Stimulated activated CD4-positive, alpha-beta T cell treated with anti-CD3 and anti-CD28 coated beads, Interleukin-15, amount 100 ng/mL, for 48 hours (primary cell): ENCODE data around the gene RGS3.

Experiments used
- DNase-seq, 2 donors: peaks; one replicate each; pipeline ENCODE4 v3.0.0-alpha.2; 2020; ENCODE audit warnings: low read depth in 2 of 2

The RGS3 gene

GRCh38 chr9:113530022-113530635 is 66.6 kb downstream of the RGS3 start:
- no peak for DNase-seq

- DNase-seq, result no peak
Observed at GRCh38 chr9:113530942-113531341, 67.4 kb downstream of the RGS3 start.

DNA sequence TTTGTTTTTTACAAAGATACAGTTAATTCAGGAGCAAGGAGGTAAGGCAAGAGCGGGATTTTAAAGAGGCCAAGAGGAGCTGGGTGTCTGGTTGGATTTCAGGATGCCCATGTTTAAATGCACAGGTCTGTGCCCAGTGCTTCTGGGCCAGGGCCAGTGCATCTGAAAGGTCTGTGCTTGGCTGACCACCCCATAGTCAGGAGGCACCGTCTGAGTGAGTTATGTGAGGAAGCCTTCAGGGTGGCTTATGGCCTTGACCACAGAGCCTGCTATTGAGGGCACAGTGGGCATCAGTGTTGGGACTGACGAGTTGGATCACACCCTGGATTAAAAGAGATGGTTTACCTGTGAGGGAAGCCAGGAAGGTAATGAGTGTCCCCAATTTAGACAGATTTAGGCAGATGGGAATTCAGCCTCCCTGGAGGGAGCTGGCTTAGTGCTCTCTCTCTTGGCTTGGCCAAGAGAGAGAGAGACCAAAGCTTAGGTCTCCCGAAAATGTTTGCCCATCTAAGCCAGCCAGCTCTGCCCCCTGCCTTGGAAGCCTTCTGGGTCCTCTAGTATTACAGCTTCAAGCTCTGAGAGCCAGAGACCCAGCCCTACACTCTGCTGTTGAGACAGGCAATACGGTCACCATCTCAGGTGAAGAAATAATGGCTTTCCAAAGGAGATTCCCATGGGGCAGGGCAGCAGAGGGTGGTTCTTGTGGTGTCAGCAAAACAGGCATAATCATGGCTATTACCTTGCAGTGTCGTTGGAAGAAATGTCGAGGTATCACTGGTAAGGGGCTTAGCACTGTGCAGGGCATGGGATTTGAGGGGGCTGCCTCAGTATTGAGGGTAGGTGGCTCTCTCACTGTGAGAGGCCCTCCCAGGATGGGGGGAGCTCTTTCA is 68.6 kb downstream of the RGS3 start:
- no peak for DNase-seq

DNA sequence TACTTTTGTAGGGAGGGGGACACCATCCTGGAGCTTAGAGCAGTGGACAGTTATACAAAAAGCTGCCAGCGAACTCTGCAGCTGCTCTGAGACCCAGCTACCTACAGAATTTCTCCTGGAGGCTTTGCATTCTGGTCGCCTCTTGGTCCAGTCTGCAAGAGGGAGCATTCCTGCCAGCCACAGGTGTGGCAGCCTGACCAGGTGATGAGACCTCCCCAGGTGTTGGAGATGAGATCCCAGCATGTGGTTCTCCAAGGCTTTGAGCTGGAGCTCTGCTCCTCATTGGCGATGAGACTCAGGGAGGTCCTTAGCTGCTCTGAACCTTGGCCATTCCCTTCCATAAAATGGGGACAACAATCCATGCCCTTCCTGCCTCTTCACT is 69.3 kb downstream of the RGS3 start:
- no peak for DNase-seq

DNA sequence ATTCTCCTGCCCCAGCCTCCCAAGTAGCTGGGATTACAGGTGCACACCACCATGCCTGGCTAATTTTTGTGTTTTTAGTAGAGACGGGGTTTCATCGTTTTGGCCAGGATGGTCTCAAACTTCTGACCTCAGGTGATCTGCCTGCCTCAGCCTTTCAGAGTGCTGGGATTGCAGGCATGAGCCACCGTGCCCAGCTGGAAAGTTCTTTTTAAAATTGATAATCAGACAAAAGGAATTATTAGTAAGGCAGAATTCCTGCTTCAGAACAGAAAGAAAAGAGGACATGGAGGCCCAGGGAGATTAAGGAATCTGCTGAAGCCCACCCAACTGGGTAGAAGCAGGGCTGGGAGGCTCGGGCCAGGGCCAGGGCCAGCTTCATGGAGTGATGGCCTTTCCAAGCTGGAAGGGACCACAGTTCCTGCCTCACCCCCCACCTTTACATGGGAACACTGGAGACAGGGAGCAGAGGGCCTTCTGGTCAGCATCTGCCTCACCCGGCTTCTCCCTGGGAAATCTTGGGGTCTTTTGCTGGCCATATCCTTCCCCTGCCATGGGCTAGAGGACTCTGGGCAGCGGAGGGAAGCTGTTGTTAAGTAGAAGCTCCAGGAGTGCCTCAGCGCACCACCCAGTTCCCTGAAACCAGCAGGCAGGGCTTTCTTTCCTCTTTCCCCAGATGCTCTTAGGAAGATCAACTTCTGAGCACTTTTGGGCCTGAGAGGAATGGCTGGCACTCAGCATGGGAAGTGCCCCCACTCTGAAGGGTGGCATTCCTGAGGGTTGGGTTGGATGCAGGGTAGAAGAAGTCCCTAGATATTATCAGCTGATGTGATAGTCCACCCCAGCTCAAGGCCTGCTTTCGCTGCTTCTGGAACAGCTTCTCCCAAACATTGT is 70.1 kb downstream of the RGS3 start:
- no peak for DNase-seq

GRCh38 chr9:113535756-113536155 is 72.2 kb downstream of the RGS3 start:
- no peak for DNase-seq

DNA sequence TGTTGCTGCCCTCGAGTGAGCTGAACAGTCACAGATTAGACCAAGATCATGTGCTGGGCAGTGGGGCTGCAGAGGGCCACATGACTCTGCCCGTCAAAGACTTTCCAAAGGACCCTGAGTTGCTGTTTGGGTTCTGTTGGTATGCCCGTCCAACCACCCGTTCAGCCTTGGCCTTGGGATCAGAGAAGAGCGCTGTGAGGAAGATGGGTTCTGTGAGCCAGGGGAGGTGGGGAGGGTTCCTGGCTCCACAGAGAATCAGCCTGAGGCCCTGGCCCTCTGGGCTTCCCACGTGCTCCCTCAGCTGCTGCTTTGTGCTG is 72.6 kb downstream of the RGS3 start:
- DNase-seq, result no peak

DNA sequence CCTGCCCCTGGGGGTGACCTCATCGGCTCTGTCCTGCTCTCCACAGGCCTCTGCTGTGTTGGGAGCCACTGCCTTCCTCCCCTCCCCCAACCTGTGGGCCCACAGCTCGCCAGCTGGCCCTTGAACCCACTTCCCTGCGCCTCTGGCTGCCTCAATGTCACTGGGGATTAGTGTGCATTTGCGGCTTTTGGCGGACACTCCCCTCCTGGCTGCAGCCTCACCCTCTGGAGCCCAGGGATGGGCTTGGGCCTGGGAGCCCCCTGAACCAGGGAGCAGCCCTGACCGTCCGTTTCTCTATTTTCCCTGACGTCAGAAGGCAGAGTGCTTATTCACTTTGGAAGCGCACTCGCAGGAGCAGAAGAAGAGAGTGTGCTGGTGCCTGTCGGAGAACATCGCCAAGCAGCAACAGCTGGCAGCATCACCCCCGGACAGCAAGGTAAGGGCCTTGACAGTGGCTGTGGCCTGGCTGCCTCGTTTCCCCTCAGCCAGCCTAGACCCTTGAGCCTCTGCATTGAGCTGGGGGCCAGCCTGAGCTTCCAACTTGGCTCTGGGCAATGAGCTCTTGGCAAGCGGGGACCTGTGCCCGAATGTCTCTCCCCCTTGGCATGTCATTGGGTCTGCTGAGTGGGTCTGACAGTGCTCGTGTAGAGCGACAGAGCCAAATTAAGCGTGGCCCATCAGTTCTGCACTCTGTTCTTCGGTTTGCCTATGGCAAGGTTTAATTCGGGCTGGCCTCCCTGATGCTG is 73.1 kb downstream of the RGS3 start:
- DNase-seq, result no peak

- DNase-seq, result no peak
Observed at GRCh38 chr9:113537229-113537810, 73.8 kb downstream of the RGS3 start.

DNA sequence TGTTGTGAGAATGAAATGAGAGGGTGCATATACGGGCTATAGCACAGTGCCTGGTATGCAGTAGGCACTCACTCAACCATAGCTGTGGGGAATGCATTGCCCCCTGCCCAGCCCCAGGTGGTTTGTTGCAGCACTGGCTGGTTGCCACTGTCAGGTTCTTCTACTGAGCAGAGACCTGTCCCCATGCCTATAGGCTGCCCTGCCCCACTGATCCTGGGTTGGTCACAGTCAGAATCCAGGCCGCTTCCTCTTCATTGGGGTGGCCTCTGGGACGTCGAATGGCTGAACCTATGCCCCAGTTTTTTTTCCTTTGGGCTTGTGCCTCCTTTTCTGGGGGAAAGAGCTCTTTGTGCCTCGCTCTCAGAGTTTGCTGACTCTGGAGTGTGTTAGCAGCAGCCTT is 74.6 kb downstream of the RGS3 start:
- DNase-seq, result no peak

DNA sequence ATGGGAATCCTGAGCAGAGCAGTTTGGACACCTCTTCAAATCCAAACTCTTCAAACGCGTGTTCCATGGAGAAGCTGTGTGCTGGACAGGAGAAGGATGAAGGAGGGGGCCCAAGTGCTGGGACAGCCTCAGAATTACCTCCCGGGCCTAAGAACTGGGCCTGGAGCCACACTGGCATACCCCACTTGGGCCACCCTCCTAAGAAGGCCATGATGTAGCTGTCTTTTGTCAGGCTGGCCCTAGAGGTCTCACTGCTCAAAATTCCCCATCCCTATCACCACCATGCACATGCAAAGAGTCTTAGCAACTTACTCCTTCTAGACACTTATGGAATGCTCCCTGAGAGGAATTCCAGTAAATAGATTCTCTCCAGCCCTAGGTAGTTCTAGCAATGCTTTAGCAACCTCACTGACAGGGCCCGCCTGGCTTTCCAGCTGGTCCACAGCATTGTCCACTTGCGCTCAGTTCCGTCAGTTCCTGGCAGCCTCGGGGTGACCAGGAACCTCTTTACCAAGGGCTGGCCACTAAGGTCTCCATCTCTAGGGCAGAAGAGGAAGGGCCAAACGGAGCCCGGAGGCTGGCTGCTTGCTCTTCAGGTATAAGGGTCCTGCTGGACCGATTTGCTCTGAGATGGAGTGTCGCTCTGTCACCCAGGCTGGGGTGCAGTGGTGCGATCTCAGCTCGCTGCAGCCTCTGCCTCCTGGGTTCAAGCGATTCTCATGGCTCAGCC is 75.3 kb downstream of the RGS3 start:
- no peak for DNase-seq

DNA sequence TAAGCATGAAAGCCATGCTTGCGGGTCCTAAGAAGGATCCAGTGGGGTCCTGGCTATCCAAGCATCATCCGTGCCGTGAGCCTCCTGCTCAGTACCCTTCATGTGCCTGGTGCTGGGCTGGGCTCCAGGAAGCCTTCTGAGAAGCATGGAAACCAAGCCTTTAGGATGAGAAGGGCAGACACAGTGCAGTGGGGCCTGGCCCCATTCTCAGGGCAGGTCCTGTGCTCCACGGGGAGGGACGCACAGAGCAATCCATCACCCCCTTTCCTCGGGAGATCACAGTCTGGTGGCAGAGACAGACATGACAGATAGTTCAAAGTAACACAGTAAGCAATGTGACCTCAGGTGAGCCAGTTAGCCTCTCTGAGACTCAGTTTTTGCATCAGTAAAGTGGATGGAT is 76.9 kb downstream of the RGS3 start:
- DNase-seq, result no peak

GRCh38 chr9:113541019-113541900 is 77.7 kb downstream of the RGS3 start:
- DNase-seq, result no peak

- DNase-seq, result no peak
Observed at GRCh38 chr9:113542006-113542405, 78.5 kb downstream of the RGS3 start.

- no peak for DNase-seq
Observed at GRCh38 chr9:113542741-113543140, 79.2 kb downstream of the RGS3 start.

DNA sequence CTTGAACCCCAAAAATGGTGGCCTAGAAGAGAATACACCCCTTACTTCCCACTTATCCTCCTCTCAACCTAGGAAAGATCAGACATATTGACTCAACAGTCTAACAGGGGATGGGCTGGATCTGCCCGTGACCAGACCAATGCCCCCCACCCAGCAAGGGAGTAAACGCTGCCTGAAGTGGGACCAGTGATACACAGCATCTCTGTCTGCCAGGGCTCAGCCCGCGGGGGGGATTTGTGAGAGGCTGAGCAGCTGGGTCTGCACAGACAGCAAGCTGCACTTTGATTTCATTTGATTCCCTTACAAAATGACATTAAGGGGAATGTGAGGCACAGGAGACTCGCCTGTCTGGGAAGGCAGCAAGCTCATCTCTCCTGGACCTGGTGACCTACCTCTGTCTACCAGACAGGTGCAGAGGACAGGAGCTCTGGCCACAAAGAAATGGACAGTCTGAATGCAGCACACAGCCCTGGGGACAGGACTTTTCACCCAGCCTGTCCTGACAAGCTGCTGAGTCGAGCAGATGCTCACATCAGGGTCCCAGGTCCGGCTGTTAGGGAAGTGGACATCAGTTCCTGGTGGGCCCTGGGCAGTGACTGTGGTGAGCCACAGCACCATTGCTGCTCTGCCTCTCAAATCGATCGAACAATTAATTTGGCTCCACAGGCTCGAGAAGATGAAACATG is 79.9 kb downstream of the RGS3 start:
- DNase-seq, result no peak

GRCh38 chr9:113543982-113544303 is 80.4 kb downstream of the RGS3 start:
- no peak for DNase-seq

DNA sequence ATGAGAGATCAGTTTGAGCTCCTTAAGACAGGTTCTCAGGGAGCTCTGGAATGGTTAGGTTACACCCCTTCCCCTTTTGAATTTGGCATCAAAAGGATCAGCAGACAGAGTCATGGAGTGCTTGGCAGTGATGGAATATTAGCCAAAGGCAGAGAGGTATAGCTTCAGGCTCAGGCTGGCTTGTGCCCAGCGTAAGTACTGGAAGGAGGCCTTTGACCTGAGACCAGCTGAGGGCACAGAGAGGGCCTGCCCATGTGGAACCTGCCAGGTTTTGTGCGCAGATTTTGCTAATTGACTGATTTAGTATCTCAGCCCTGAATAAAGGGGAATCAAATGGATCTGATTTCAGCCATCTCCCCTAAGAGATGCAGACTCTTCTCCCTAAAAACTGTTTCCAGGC is 81.5 kb downstream of the RGS3 start:
- no peak for DNase-seq

DNA sequence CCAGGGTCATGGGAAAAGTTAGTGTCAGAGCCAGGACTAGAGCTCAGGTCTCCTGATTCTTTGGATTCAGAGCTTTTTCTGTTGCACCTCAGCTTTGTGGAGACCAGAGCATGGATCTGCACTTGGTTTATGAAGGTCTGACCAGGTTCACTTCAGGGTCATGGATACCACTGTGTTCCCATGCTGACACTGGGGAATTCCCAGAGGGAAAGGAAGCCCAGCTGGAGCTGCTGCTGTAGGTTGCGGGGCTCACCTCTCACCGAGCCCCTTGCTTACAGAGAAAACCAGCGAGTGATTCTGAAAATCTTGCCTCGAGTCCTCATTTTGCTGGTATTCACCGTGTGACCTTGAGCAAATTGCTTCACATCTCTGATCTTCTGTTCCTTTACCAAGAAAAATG is 83.0 kb downstream of the RGS3 start:
- no peak for DNase-seq
